Naive B cell (primary cell): ENCODE data around the gene DOCK3. TPM values are rescaled to one million over a fixed set of nuclear protein-coding genes. Genes with fewer than 3 reads are reported as not detected.

Experiments used
- ATAC-seq, 2 donors: fragments of 150-1000 bp; cut with Tn5 transposase; 2 replicates each; pipeline ENCODE4 v1.10.0; 2021; ENCODE audit warnings: low read depth in 2 of 2, mild to moderate bottlenecking in 2 of 2, moderate library complexity in 2 of 2
- DNase-seq: peaks from one replicate; pipeline ENCODE4 v3.0.0; 2022
- H3K27ac Mint-ChIP-seq, 6 donors: one replicate each; pipeline ENCODE4 v1.8.0; 2020 to 2022; ENCODE audit warnings: mild to moderate bottlenecking in 6 of 6, mixed read lengths in 6 of 6, moderate library complexity in 5 of 6, inconsistent platforms in 2 of 6
- H3K27me3 Mint-ChIP-seq, 3 donors: one replicate each; pipeline ENCODE4 v1.8.0; 2021 to 2022; ENCODE audit warnings: mixed read lengths in 3 of 3, mild to moderate bottlenecking in 1 of 3
- H3K36me3 Mint-ChIP-seq, 2 donors: one replicate each; pipeline ENCODE4 v1.8.0; 2020 to 2022; ENCODE audit warnings: mixed read lengths in 2 of 2, inconsistent platforms in 1 of 2, mild to moderate bottlenecking in 1 of 2
- H3K4me1 Mint-ChIP-seq, 3 donors: one replicate each; pipeline ENCODE4 v1.8.0; 2020 to 2022; ENCODE audit warnings: mixed read lengths in 3 of 3, inconsistent platforms in 1 of 3, mild to moderate bottlenecking in 1 of 3, moderate library complexity in 1 of 3
- H3K4me3 Mint-ChIP-seq, 8 donors: one replicate each; pipeline ENCODE4 v1.8.0; 2020 to 2022; ENCODE audit warnings: mild to moderate bottlenecking in 8 of 8, mixed read lengths in 8 of 8, moderate library complexity in 8 of 8, inconsistent platforms in 2 of 8
- H3K9me3 Mint-ChIP-seq, 7 donors: one replicate each; pipeline ENCODE4 v1.8.0; 2020 to 2022; ENCODE audit warnings: mixed read lengths in 7 of 7, mild to moderate bottlenecking in 5 of 7, inconsistent platforms in 2 of 7, moderate library complexity in 1 of 7
- polyA plus RNA-seq, 6 donors: library from polyadenylated mRNA; unstranded; fragments of 300-500 nt; fragmentation: Illumina TruSeq; gene quantifications; one replicate each; pipeline ENCODE4 v1.2.3, GENCODE V29; 2021; ENCODE audit warnings: low read depth in 6 of 6

Gene DOCK3
- polyA plus RNA-seq, 6 donors from 2014 or later = 0.03 to 0.04 (median 0.04) TPM; not detected in 3

DNA sequence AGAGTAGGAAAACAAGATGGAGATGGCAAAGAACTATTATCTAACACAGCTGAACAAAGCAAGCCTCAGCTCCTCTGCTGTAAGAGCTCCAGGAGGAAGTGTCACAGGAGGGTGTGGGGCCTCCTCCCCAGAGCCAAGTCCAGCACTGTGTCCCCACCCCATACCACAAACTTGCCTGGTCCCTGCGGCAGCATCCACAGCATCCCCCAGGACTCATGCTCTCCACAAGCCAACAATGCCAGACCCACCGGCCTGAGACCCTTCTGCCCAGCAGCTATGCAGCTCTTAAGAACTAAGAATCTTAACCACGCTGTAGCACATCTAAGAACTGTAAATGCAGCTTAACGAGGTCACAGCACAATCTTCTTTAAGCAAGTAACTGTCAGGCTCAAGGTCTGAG is 725.4 kb downstream of the DOCK3 start:
- no peaks in the 10 kb centered on the region for H3K27me3 Mint-ChIP-seq
- H3K4me1 Mint-ChIP-seq = peaks cover 14 to 21% (median 15%) of the 10 kb centered on the region in 3 donors
- H3K9me3 Mint-ChIP-seq = no peaks in the 10 kb centered on the region
- H3K36me3 Mint-ChIP-seq = peaks cover 5 to 18% of the 10 kb centered on the region in 2 donors
- DNase-seq = no peak
- H3K4me3 Mint-ChIP-seq = no peak overlapping the region
- ATAC-seq = no peak
- peak overlapping the region in 2 of 6 donors; percentile 45 to 57 for H3K27ac Mint-ChIP-seq

- H3K27ac Mint-ChIP-seq = peak overlapping the region in 1 of 6 donors; percentile 76
- no peak overlapping the region for H3K4me3 Mint-ChIP-seq
- ATAC-seq = no peak
- no peaks in the 10 kb centered on the region for H3K9me3 Mint-ChIP-seq
- H3K4me1 Mint-ChIP-seq = peaks cover 5 to 17% (median 13%) of the 10 kb centered on the region in 3 donors
- no peak for DNase-seq
- no peaks in the 10 kb centered on the region for H3K27me3 Mint-ChIP-seq
- H3K36me3 Mint-ChIP-seq = peaks cover 9 to 18% of the 10 kb centered on the region in 2 donors
These were observed 727.0 kb downstream of the DOCK3 start for GRCh38 chr3:51401735-51402134.

GRCh38 chr3:51403675-51404074 is 728.9 kb downstream of the DOCK3 start:
- Mint-ChIP-seq H3K9me3 (no peaks in the 10 kb centered on the region), H3K4me3 (no peak overlapping the region), H3K27me3 (no peaks in the 10 kb centered on the region), H3K36me3 (peaks cover 9 to 18% of the 10 kb centered on the region in 2 donors), H3K27ac (peak overlapping the region in 2 of 6 donors; percentile 22 to 25), H3K4me1 (peaks cover 2 to 13% (median 12%) of the 10 kb centered on the region in 3 donors)
- ATAC-seq = no peak
- no peak for DNase-seq

DNA sequence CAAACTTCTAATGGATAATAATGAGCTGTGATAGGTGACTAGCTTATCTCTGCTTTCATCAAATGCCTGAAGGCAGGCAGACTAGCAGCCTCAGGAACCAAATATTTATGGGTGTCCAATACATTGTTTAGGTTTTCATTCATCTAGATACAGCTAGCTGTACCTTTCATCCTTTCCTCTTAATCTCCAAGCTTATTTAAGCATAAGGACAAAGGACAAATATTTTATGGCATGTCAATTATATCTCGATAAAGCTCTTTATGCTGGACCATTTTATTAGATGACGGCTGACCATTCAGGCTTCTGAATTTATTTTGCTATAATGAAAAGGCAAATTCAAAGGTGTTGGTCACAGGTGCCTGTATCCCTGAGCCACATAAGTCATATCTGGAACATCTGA is 733.3 kb downstream of the DOCK3 start:
- Mint-ChIP-seq H3K4me1 (peaks cover 2 to 18% (median 7%) of the 10 kb centered on the region in 3 donors), H3K36me3 (peaks cover 7 to 14% of the 10 kb centered on the region in 2 donors), H3K27ac (no peak overlapping the region), H3K27me3 (no peaks in the 10 kb centered on the region), H3K4me3 (no peak overlapping the region), H3K9me3 (no peaks in the 10 kb centered on the region)
- no peak for ATAC-seq
- DNase-seq = no peak

- H3K4me1 Mint-ChIP-seq = peaks cover 0 to 14% (median 4%) of the 10 kb centered on the region in 3 donors
- H3K9me3 Mint-ChIP-seq = no peaks in the 10 kb centered on the region
- H3K27ac Mint-ChIP-seq = peak overlapping the region in 1 of 6 donors; percentile 24
- no peak for DNase-seq
- H3K27me3 Mint-ChIP-seq = no peaks in the 10 kb centered on the region
- no peak overlapping the region for H3K4me3 Mint-ChIP-seq
- H3K36me3 Mint-ChIP-seq = peaks cover 5 to 12% of the 10 kb centered on the region in 2 donors
- ATAC-seq = no peak
These were observed 734.1 kb downstream of the DOCK3 start for GRCh38 chr3:51408813-51409212.

DNA sequence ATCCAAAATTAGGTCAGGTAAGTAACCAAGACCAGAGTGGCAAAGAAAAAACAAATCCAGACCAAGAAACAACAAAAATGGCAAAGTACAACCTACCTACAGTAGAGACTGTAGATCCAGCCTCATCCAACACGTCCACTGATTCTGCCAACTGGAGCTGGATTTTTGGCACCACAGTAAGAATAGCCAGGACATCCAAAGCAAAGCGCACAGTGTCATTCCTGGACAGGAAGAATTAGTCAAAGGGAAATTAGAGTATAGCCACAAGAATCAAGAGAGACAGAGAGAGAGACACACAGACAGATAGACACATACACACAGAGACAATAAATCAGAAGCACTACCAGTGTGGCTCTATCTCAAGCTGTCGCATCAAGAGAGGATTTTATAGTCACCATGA is 747.5 kb downstream of the DOCK3 start:
- H3K9me3 Mint-ChIP-seq = no peaks in the 10 kb centered on the region
- no peaks in the 10 kb centered on the region for H3K27me3 Mint-ChIP-seq
- H3K27ac Mint-ChIP-seq = no peak overlapping the region
- H3K36me3 Mint-ChIP-seq = peaks cover under 1 to 8% of the 10 kb centered on the region in 2 donors
- DNase-seq (no peak), ATAC-seq (no peak)
- H3K4me1 Mint-ChIP-seq = no peaks in the 10 kb centered on the region
- no peak overlapping the region for H3K4me3 Mint-ChIP-seq

- Mint-ChIP-seq H3K27me3 (no peaks in the 10 kb centered on the region), H3K9me3 (no peaks in the 10 kb centered on the region), H3K36me3 (peaks cover 0 to 7% of the 10 kb centered on the region in 2 donors), H3K4me3 (no peak overlapping the region), H3K4me1 (no peaks in the 10 kb centered on the region), H3K27ac (peak overlapping the region in 1 of 6 donors; percentile 59)
- ATAC-seq (no peak), DNase-seq (no peak)
These were observed 752.2 kb downstream of the DOCK3 start for GRCh38 chr3:51426921-51427320.

GRCh38 chr3:51429138-51429537 is 754.4 kb downstream of the DOCK3 start:
- no peak overlapping the region for H3K27ac Mint-ChIP-seq
- H3K9me3 Mint-ChIP-seq = no peaks in the 10 kb centered on the region
- H3K4me1 Mint-ChIP-seq = no peaks in the 10 kb centered on the region
- H3K4me3 Mint-ChIP-seq = no peak overlapping the region
- peaks cover 0 to 7% of the 10 kb centered on the region in 2 donors for H3K36me3 Mint-ChIP-seq
- DNase-seq = no peak
- no peak for ATAC-seq
- no peaks in the 10 kb centered on the region for H3K27me3 Mint-ChIP-seq

Other genes with a start within 250 kb of the DOCK3 start
- under 1 TPM in 3 of 6 donors, not detected in 3; 0.17 to 0.24 (median 0.18) TPM for gene CACNA2D2, start 171.3 kb upstream of the DOCK3 start, polyA plus RNA-seq
- 10 to 100 TPM in 2 of 6 donors, 1 to 10 TPM in 4; 3.6 to 11.3 (median 6.4) TPM for gene C3orf18, start 107.2 kb upstream of the DOCK3 start, polyA plus RNA-seq
- gene HEMK1, start 105.4 kb upstream of the DOCK3 start, polyA plus RNA-seq = 10 to 100 TPM; 18.2 to 44.6 (median 32.8) TPM
- gene CISH, start 63.2 kb upstream of the DOCK3 start, polyA plus RNA-seq = 1 to 10 TPM in 1 of 6 donors, under 1 TPM in 3, not detected in 2; 0.34 to 1.3 (median 0.76) TPM
- 10 to 100 TPM; 14.6 to 26.8 (median 19.3) TPM for gene MAPKAPK3, start 57.8 kb upstream of the DOCK3 start, polyA plus RNA-seq